Activated T-cell treated with anti-CD3 and anti-CD28 coated beads, Interleukin-2, amount 50 U/mL, for 48 hours (primary cell): ENCODE results near the gene FAM174C.

ENCODE experiments used
- DNase-seq, 2 experiments: peaks; one replicate each; pipeline ENCODE4 v3.0.0-alpha.2; 2020

Gene FAM174C

DNA sequence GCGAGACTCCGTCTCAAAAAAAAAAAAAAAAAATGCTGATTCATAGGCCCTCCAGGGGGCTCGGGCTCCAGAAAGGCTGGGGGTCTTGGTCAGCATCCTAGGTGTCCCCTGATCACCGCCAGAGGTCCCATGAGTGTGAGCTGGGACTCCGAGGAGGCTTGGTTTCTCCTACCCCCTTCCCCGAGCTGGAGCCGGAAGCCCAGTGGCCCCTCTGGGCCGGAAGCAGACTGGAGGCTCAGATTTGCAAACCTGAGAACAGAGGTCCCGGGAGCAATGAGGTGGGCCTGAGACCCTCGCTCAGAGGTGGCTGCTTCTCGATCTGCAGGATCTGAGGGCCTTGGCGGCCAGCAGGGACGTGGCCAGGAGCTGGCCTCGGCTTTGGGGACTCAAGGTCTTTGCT is 51.8 kb downstream of the FAM174C start:
- no peak for DNase-seq
